BE2C (cell line): ENCODE measurements around the gene SIAH2. TPM values are rescaled to one million over a fixed set of nuclear protein-coding genes. Genes with fewer than 3 reads are reported as not detected.

Source experiments
- DNase-seq: peaks from one replicate; pipeline ENCODE4 v3.0.0-alpha.2; 2020
- H3K27me3 ChIP-seq: fragments of 250-450 bp; sonication (Bioruptor Pico); 2 replicates; pipeline ENCODE4 v1.5.1; 2020; ENCODE audit warnings: mild to moderate bottlenecking
- H3K36me3 ChIP-seq: fragments of 250-450 bp; sonication (Bioruptor Pico); 2 replicates; pipeline ENCODE4 v1.5.1; 2020; ENCODE audit warnings: mild to moderate bottlenecking
- H3K4me1 ChIP-seq: fragments of 250-450 bp; sonication (Bioruptor Pico); 2 replicates; pipeline ENCODE4 v1.5.1; 2020
- H3K4me3 ChIP-seq: 2 replicates; pipeline ENCODE4 v1.5.1; 2011; ENCODE audit warnings: low read depth, low read length
- H3K9me3 ChIP-seq: fragments of 250-450 bp; sonication (Bioruptor Pico); 2 replicates; pipeline ENCODE4 v1.5.1; 2020
- CTCF ChIP-seq: IDR thresholded peaks from 2 replicates; pipeline ENCODE4 v1.5.1; 2012; ENCODE audit warnings: mild to moderate bottlenecking, low read depth, low read length
- polyA plus RNA-seq: library from polyadenylated mRNA; unstranded; fragments of >200 nt; gene quantifications from one replicate; pipeline ENCODE4 v1.2.1, GENCODE V29; 2012; ENCODE audit warnings: low read depth, missing spikeins; ENCODE audit not compliant: insufficient read length, insufficient read depth

Gene SIAH2
- polyA plus RNA-seq = 50.2 TPM

GRCh38 chr3:150763122-150763840, at the start of gene SIAH2:
TSS of gene SIAH2 (minus strand) at chr3:150763169. CDS start at chr3:150762849, 320 bp downstream.
- Histone ChIP-seq H3K4me1 (peaks cover 2% of the 10 kb centered on the region; the same call in 1 of the 2 replicates), H3K27me3 (no peaks in the 10 kb centered on the region), H3K36me3 (peaks cover 9% of the 10 kb centered on the region), H3K9me3 (no peaks in the 10 kb centered on the region), H3K4me3 (peak within 1 kb of the TSS; percentile 96)
- TF ChIP-seq CTCF = no peak
- DNase-seq = peak; percentile 95

GRCh38 chr3:150811984-150812383, 49.0 kb upstream of the SIAH2 start:
- Histone ChIP-seq H3K9me3 (no peaks in the 10 kb centered on the region), H3K36me3 (no peaks in the 10 kb centered on the region), H3K27me3 (peaks cover 9% of the 10 kb centered on the region), H3K4me1 (no peaks in the 10 kb centered on the region), H3K4me3 (no peak overlapping the region)
- TF ChIP-seq CTCF = no peak
- DNase-seq = no peak

GRCh38 chr3:150810641-150811040, 47.7 kb upstream of the SIAH2 start:
- no peaks in the 10 kb centered on the region for H3K36me3 ChIP-seq
- H3K9me3 ChIP-seq = no peaks in the 10 kb centered on the region
- DNase-seq = no peak

GRCh38 chr3:150806185-150806835, 43.3 kb upstream of the SIAH2 start:
- H3K27me3 ChIP-seq = peaks cover 25% of the 10 kb centered on the region; the same call in 1 of the 2 replicates
- H3K4me1 ChIP-seq = no peaks in the 10 kb centered on the region
- no peak overlapping the region for H3K4me3 ChIP-seq
- TF ChIP-seq CTCF = no peak
- H3K36me3 ChIP-seq = no peaks in the 10 kb centered on the region
- DNase-seq = no peak
- no peaks in the 10 kb centered on the region for H3K9me3 ChIP-seq

More at GRCh38 chr3:150810641-150811040, 47.7 kb upstream of the SIAH2 start:
- Histone ChIP-seq H3K4me3 (no peak overlapping the region), H3K27me3 (peaks cover 13% of the 10 kb centered on the region), H3K4me1 (no peaks in the 10 kb centered on the region)
- no peak for TF ChIP-seq CTCF

- DNase-seq = no peak
- Histone ChIP-seq H3K36me3 (no peaks in the 10 kb centered on the region), H3K9me3 (no peaks in the 10 kb centered on the region), H3K4me3 (no peak overlapping the region), H3K27me3 (peaks cover 33% of the 10 kb centered on the region), H3K4me1 (no peaks in the 10 kb centered on the region)
- no peak for TF ChIP-seq CTCF
Observed at GRCh38 chr3:150805354-150805753, 42.4 kb upstream of the SIAH2 start.
